ENCODE results near the gene SAP25.

SAP25 gene

GRCh38 chr7:100570954-100571828 lies 2.5 kb downstream of the SAP25 start:
- no peak overlapping the region for H3K4me3 ChIP-seq (ENCODE audit: low read depth, low read length)
- DNase-seq (ENCODE audit: low read depth, low spot score) = no peak
- no peak for TF ChIP-seq CTCF (IDR thresholded peaks at IDR 0.05; ENCODE audit: low read depth, low read length)
- in situ Hi-C loops (cut with HindIII; ENCODE audit: low sequenced_read_pairs) = no loop called here

- peak; percentile 43 for TF ChIP-seq CTCF (IDR thresholded peaks at IDR 0.05; ENCODE audit: low read depth, low read length)
- in situ Hi-C loops (cut with HindIII; ENCODE audit: low sequenced_read_pairs) = no loop called here
- peak; percentile 36 for DNase-seq (ENCODE audit: low read depth, low spot score)
- no peak overlapping the region for H3K4me3 ChIP-seq (ENCODE audit: low read depth, low read length)
Observed at GRCh38 chr7:100568896-100569844, 4.5 kb downstream of the SAP25 start.

GRCh38 chr7:100568176-100568895 lies 5.4 kb downstream of the SAP25 start:
- no peak overlapping the region for H3K4me3 ChIP-seq (ENCODE audit: low read depth, low read length)
- no peak for TF ChIP-seq CTCF (IDR thresholded peaks at IDR 0.05; ENCODE audit: low read depth, low read length)
- in situ Hi-C loops (cut with HindIII; ENCODE audit: low sequenced_read_pairs) = no loop called here
- DNase-seq (ENCODE audit: low read depth, low spot score) = no peak

GRCh38 chr7:100567751-100568175 lies 5.9 kb downstream of the SAP25 start:
- in situ Hi-C loops (cut with HindIII; ENCODE audit: low sequenced_read_pairs) = no loop called here
- H3K4me3 ChIP-seq (ENCODE audit: low read depth, low read length) = no peak overlapping the region
- no peak for DNase-seq (ENCODE audit: low read depth, low spot score)
- no peak for TF ChIP-seq CTCF (IDR thresholded peaks at IDR 0.05; ENCODE audit: low read depth, low read length)

- TF ChIP-seq CTCF (IDR thresholded peaks at IDR 0.05; ENCODE audit: low read depth, low read length) = no peak
- DNase-seq (ENCODE audit: low read depth, low spot score) = peak; percentile 37
- in situ Hi-C loops (cut with HindIII; ENCODE audit: low sequenced_read_pairs) = no loop called here
- no peak overlapping the region for H3K4me3 ChIP-seq (ENCODE audit: low read depth, low read length)
Observed at GRCh38 chr7:100567031-100567730, 6.5 kb downstream of the SAP25 start.
